ENCODE data around the gene LGI2. TPM values are rescaled to one million over a fixed set of nuclear protein-coding genes. Genes with fewer than 3 reads are reported as not detected.
"Not testable (repeated sequence)": the region's sequence is repeated elsewhere in the genome, so short reads cannot be mapped to it uniquely, and the experiment has no call there.

LGI2 gene
- total and polyA plus RNA-seq, 2 experiments from 2014 or later: 0.63 to 8.0 TPM

DNA sequence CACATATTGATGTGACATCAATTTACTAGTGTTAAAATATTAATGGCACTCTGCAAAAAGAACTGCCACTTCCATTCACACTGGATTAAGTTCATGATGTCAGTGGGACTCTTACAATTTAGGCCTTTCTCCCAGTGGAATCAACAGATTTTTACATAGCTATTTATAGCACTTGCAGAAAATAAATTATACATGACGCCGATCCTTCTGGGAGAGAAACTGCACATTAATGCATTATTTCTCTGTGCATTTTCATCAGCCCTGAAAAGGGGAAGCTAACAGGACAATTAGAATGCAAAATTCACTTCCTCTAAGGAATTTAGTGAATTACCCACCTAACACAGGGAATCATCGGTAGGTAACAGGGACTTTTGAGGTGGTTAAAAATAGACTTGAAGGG, 15.7 kb downstream of the LGI2 start (continued):
- TF ChIP-seq, protein P1, sequence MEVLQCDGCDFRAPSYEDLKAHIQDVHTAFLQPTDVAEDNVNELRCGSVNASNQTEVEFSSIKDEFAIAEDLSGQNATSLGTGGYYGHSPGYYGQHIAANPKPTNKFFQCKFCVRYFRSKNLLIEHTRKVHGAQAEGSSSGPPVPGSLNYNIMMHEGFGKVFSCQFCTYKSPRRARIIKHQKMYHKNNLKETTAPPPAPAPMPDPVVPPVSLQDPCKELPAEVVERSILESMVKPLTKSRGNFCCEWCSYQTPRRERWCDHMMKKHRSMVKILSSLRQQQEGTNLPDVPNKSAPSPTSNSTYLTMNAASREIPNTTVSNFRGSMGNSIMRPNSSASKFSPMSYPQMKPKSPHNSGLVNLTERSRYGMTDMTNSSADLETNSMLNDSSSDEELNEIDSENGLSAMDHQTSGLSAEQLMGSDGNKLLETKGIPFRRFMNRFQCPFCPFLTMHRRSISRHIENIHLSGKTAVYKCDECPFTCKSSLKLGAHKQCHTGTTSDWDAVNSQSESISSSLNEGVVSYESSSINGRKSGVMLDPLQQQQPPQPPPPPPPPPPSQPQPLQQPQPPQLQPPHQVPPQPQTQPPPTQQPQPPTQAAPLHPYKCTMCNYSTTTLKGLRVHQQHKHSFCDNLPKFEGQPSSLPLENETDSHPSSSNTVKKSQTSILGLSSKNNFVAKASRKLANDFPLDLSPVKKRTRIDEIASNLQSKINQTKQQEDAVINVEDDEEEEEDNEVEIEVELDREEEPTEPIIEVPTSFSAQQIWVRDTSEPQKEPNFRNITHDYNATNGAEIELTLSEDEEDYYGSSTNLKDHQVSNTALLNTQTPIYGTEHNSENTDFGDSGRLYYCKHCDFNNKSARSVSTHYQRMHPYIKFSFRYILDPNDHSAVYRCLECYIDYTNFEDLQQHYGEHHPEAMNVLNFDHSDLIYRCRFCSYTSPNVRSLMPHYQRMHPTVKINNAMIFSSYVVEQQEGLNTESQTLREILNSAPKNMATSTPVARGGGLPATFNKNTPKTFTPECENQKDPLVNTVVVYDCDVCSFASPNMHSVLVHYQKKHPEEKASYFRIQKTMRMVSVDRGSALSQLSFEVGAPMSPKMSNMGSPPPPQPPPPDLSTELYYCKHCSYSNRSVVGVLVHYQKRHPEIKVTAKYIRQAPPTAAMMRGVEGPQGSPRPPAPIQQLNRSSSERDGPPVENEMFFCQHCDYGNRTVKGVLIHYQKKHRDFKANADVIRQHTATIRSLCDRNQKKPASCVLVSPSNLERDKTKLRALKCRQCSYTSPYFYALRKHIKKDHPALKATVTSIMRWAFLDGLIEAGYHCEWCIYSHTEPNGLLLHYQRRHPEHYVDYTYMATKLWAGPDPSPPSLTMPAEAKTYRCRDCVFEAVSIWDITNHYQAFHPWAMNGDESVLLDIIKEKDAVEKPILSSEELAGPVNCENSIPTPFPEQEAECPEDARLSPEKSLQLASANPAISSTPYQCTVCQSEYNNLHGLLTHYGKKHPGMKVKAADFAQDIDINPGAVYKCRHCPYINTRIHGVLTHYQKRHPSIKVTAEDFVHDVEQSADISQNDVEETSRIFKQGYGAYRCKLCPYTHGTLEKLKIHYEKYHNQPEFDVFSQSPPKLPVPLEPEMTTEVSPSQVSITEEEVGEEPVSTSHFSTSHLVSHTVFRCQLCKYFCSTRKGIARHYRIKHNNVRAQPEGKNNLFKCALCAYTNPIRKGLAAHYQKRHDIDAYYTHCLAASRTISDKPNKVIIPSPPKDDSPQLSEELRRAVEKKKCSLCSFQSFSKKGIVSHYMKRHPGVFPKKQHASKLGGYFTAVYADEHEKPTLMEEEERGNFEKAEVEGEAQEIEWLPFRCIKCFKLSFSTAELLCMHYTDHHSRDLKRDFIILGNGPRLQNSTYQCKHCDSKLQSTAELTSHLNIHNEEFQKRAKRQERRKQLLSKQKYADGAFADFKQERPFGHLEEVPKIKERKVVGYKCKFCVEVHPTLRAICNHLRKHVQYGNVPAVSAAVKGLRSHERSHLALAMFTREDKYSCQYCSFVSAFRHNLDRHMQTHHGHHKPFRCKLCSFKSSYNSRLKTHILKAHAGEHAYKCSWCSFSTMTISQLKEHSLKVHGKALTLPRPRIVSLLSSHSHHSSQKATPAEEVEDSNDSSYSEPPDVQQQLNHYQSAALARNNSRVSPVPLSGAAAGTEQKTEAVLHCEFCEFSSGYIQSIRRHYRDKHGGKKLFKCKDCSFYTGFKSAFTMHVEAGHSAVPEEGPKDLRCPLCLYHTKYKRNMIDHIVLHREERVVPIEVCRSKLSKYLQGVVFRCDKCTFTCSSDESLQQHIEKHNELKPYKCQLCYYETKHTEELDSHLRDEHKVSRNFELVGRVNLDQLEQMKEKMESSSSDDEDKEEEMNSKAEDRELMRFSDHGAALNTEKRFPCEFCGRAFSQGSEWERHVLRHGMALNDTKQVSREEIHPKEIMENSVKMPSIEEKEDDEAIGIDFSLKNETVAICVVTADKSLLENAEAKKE (CRISPR knock-in tag; IDR thresholded peaks at IDR 0.05): no peak

DNA sequence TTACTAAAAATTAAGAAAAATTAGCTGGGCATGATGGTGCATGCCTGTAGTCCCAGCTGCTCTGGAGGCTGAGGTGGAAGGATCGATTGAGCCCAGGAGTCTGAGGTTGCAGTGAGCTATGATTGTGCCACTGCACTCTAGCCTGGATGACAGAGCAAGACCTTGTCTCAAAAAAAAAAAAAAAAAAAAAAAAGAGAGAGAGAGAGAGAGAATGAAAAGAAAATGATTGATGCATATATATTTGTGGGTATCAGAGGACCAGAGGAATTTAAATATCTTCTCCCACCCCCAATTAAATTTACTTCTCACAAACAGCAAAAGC, 16.1 kb downstream of the LGI2 start:
- H3K9me2 ChIP-seq (ENCODE audit: insufficient read depth); ATAC-seq; H3K4me3 Mint-ChIP-seq: not testable (repeated sequence)

DNA sequence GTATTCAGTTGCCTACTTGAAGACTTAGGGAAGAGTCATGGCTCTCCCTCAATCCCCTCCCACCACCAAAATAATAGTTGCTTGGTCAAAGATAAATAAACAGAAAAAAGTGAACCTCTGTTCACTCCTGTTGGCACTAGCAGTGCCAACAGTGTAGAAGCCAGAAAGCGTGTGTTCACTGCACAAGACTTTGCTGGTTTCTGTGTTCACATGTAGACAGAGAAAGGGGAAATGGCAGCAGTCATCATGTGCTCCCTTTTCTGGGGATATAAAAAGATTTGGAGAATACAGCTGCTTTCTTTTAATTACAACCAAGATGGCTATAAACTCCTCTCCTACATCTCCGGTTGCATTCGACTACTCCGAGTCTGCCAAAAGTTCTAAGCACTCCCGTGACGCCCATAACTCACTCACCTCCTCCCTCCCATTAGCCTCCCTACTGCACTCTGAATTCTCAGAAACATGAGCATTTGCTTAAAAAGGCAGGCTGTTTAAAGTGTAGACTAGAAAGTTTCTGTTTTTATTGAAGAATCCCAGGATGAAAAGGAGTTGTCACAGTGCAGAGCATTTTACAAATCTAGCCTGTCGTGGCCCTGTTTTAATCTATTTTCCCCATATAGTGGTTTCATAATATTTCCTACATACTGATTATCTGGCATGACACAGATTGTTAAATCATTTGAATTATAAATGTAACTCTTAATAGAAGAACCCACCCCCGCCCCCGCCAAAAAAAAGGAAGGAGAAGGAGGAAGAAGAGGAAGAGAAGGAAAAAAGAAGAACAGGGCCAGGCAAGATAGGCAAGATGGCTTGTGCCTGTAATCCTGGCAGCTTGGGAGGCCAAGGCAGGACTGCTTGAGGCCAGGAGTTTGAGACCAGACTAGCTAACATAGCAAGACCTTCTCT, 16.7 kb downstream of the LGI2 start:
- TF ChIP-seq EZH2 (IDR thresholded peaks at IDR 0.05; ENCODE audit: low read depth, unreplicated experiment): no peak
- no peak for TF ChIP-seq ZNF331 (CRISPR knock-in tag; IDR thresholded peaks at IDR 0.05; ENCODE audit: low read depth)
- TF ChIP-seq JUNB (IDR thresholded peaks at IDR 0.05; ENCODE audit: unreplicated experiment): no peak
- no peak for TF ChIP-seq ZNF114 (CRISPR knock-in tag; IDR thresholded peaks at IDR 0.05)
- no peak overlapping the region for H3K4me3 ChIP-seq
- no peaks in the 10 kb centered on the region for H3K79me2 ChIP-seq (replicated peaks; ENCODE audit: insufficient read depth)
- peaks cover 13% of the 10 kb centered on the region for H3K4me1 Mint-ChIP-seq
- no peak overlapping the region for H2AFZ ChIP-seq
- peaks cover 7% of the 10 kb centered on the region; the same call in 1 of the 2 replicates for H3K4me1 ChIP-seq (ENCODE audit: insufficient read depth)
- ATAC-seq: no peak
- H3K9me3 Mint-ChIP-seq: no peaks in the 10 kb centered on the region
- no peaks in the 10 kb centered on the region for H3K36me3 ChIP-seq (ENCODE audit: insufficient read depth)
- no peak overlapping the region for H3K4me3 Mint-ChIP-seq
- H4K20me1 ChIP-seq (replicated peaks; ENCODE audit: insufficient read depth): no peaks in the 10 kb centered on the region
- no peak for DNase-seq (ENCODE audit: low spot score)
- no peaks in the 10 kb centered on the region for H3F3A ChIP-seq (replicated peaks; ENCODE audit: low read depth)
- H3K27me3 ChIP-seq (ENCODE audit: insufficient read depth): no peaks in the 10 kb centered on the region
- no peaks in the 10 kb centered on the region; the same call in none of the 3 replicates for H3K36me3 Mint-ChIP-seq (ENCODE audit: low read depth)
- H3K4me2 ChIP-seq: no peak overlapping the region
- peaks cover 1% of the 10 kb centered on the region for H3K27me3 Mint-ChIP-seq (ENCODE audit: insufficient read depth, low read depth, poor library complexity)
- H3K27ac Mint-ChIP-seq: no peak overlapping the region
- no peak overlapping the region for H3K27ac ChIP-seq (ENCODE audit: low read depth)
- peaks cover 3% of the 10 kb centered on the region; the same call in 1 of the 2 replicates for H3K9me2 ChIP-seq (ENCODE audit: insufficient read depth)

More for the DNA sequence above, 16.1 kb downstream of the LGI2 start:
- not testable (repeated sequence) for H3K36me3 Mint-ChIP-seq (ENCODE audit: low read depth); H3K4me3 ChIP-seq; H2AFZ ChIP-seq; H4K20me1 ChIP-seq (replicated peaks; ENCODE audit: insufficient read depth); H3K27me3 ChIP-seq (ENCODE audit: insufficient read depth); H3F3A ChIP-seq (replicated peaks; ENCODE audit: low read depth); H3K27me3 Mint-ChIP-seq (ENCODE audit: insufficient read depth, low read depth, poor library complexity); H3K9me3 Mint-ChIP-seq; H3K4me2 ChIP-seq; H3K27ac ChIP-seq (ENCODE audit: low read depth); H3K36me3 ChIP-seq (ENCODE audit: insufficient read depth); H3K79me2 ChIP-seq (replicated peaks; ENCODE audit: insufficient read depth); DNase-seq (ENCODE audit: low spot score); H3K4me1 ChIP-seq (ENCODE audit: insufficient read depth)
- Mint-ChIP-seq H3K27ac (peak overlapping the region; percentile 59; the same call in 1 of the 2 replicates), H3K4me1 (peaks cover 13% of the 10 kb centered on the region)
